ENCODE data around the gene BACE1-AS.

Gene BACE1-AS

DNA sequence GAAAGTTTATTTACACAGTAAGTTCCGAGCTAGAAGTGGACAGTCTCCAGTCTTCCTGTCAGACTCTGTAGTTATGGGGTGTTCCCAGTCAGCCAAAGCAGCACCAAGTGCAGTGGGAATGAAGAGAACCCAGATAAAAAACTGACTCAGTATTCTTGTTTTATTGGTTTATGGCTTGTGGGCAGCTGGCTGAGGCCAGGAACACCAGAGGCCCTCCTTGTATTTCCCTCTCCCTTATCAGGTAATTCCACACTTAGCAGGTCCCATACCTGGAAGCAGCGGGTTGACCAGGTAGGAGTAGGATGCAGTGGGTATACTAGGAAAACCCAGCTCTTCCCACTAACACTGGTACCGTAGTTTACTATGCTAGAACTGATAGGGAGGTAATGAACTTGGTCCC, 3.5 kb upstream of the BACE1-AS start:
- DNase-seq: no peak

DNA sequence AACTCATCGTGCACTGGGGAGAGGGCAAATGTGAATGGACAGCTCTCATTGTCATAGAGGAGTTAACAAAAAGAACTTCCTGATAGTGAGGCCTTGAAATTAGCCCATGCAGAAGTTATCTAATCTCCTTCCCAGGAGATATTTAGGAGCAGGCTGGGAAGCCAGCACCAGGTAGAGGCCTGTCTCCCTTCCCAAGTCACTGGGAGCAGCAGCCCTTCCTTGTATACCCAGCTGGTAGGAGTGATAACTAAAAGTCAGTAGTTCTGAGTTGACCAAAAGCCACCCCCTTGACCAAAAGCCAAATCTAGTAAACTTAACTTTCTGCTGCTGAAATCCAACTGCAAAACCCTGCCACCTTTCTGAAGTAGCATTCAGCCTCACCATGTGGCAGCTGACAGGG, 1.4 kb upstream of the BACE1-AS start:
- no peak for DNase-seq

- no peak for DNase-seq
These were observed 1.5 kb downstream of the BACE1-AS start for GRCh38 chr11:117292616-117293015.

GRCh38 chr11:117295438-117296137, 4.4 kb downstream of the BACE1-AS start:
- no peak for DNase-seq

- no peak for DNase-seq
These were observed 5.7 kb downstream of the BACE1-AS start for GRCh38 chr11:117296881-117297280.

- DNase-seq: no peak
These were observed 7.0 kb downstream of the BACE1-AS start for GRCh38 chr11:117298195-117298594.

- DNase-seq: peak; percentile 68
These were observed 8.5 kb downstream of the BACE1-AS start for GRCh38 chr11:117299351-117300282.

GRCh38 chr11:117300283-117300663, 9.1 kb downstream of the BACE1-AS start:
- DNase-seq: peak; percentile 82

DNA sequence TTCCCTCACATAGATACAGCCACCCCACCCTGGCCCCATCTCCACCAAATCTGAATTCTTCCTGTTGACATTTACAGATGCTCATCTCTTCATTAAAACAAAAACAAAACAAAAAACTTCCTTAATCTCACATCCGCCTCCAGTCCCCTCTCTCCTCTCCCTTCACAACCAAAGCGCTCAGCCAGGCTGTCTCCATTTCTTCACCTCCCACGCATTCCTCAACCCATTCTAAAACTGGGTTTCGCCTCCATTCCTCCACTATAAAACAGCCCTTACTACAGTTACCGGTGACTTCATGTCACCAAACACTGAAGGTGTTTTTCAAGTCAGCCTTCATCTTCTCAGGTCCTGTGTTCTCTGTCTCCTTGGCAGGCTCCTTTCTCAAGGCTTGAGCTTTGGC, 9.6 kb downstream of the BACE1-AS start:
- DNase-seq: no peak

DNA sequence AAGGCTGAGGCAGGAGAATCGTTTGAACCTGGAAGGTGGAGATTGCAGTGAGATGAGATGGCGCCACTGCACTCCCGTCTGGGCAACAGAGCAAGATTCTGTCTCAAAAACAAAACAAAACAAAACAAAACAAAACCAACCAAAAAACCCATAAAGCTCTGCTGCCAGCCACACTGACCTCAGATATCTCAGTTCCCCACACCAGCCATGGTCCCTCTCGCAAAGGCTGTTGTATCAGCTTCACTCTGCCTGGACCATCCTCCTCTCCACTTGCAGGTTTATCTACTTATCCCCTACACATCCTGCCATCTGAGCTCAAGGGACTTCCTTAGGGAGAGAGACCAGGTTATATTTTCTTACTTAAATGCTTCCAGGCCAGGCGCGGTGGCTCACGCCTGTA, 11.1 kb downstream of the BACE1-AS start:
- DNase-seq: no peak

- DNase-seq: no peak
These were observed 12.0 kb downstream of the BACE1-AS start for GRCh38 chr11:117303101-117303500.

- no peak for DNase-seq
These were observed 12.6 kb downstream of the BACE1-AS start for GRCh38 chr11:117303646-117304315.

- DNase-seq: no peak
These were observed 14.0 kb downstream of the BACE1-AS start for GRCh38 chr11:117305145-117305544.

DNA sequence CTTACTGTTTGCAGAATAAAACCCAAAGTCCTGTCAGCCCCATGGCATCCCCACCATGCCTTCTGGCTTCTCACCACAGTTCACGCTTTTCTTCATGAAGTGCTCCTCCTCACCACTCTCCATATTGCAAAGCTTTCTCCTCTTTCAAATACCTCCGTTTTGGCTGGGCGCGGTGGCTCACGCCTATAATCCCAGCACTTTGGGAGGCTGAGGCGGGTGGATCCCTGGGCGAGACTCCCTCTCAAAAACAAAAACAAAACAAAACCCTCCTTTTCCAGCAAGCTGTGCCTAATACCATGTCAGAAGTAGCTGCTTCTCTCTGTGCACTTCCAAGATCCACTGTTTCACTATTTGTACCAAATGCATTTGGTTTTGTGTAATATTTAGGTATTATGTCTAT, 18.2 kb downstream of the BACE1-AS start:
- DNase-seq: no peak

DNA sequence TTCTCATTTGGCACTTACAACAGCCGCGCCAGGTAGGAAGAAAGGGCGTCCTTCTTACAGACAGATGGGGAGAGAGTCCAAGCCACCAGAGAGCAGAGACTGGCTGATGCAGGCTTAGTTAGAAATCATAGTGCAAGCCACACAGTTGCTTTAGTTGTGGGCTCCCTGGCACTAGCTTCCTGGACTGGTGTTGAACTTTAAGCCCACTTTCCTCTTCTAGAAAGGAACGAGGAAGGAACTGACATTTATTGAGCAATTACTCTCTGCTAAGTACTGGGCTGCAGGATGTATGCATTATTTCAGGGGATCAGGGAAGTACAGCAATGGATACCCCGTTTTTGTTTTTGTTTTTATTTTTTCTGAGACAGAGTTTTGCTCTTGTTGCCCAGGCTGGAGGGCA, 21.9 kb downstream of the BACE1-AS start:
- no peak for DNase-seq

- peak; percentile 22 for DNase-seq
These were observed 23.0 kb downstream of the BACE1-AS start for GRCh38 chr11:117313828-117314768.

GRCh38 chr11:117314840-117315239, 23.7 kb downstream of the BACE1-AS start:
- DNase-seq: peak; percentile 27

GRCh38 chr11:117315285-117316196, 24.4 kb downstream of the BACE1-AS start:
- peak; percentile 63 for DNase-seq

DNA sequence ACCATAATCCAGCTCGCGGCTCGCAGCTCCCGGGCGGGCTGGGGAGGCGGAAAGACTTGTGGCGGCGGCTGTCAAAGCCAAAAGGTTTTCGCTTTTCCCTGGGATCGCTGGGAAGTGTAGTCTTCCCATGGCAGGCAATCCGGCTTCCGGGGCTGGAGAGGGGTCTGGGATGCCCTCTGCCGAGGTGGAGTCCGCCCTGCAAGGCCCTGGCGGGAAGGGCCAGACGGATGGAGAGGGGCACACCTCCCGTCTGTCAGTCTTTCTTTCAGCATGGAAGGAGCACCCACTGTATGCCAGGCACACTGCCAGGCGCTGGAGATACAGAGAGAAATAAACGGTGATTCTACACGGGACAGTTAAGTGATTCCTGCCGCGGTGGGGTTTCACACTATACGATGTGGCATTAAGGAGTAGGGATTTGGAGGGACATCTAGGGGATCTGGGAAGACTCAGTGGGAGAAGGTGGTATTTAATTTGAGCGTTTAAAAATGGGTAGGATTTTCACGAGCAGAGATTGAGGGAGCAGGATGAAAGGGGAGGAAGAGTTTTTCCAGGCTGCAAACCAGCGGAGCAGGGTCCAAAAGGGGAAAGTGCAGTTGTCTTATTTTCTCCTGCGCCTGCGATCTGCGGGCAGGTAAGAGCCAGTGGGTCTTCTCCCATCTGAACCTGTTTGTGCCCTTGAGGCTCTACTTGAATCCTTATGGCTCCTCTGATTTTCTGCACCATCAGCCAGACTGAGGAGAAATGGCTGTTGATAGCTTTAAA, 25.2 kb downstream of the BACE1-AS start, which contains the start of gene BACE1:
BACE1 (minus strand) TSS at position 60 of the 765 bp plus-strand sequence. CDS start 461 bp downstream, outside the sequence.
- DNase-seq: peak; percentile 75

- DNase-seq: no peak
These were observed 27.6 kb downstream of the BACE1-AS start for GRCh38 chr11:117318738-117319137.

Measured in right kidney (tissue), 1 donor.